HCT116 (cell line): ENCODE measurements around the gene EDN1. TPM values are rescaled to one million over a fixed set of nuclear protein-coding genes. Genes with fewer than 3 reads are reported as not detected.

ENCODE experiments used
- ATAC-seq: fragments of 200-7000 bp; cut with Tn5 transposase; 2 replicates; pipeline ENCODE4 v1.9.1; 2020; ENCODE audit warnings: mild to moderate bottlenecking, moderate library complexity
- BruUV-seq: library from RNA; stranded (reverse); fragments of 400-500 nt; replicated peaks from 2 replicates; lab custom pipeline; 2021; lab: Mats Ljungman, UMichigan
- CTCF ChIA-PET: fragments of 300-600 bp; sonication (Branson Sonifier 250); formaldehyde crosslinking; loops from one replicate; lab custom pipeline; 2021; ENCODE audit warnings: antibody characterized with exemption; lab: Charles Lee
- POLR2A ChIA-PET: fragments of 300-600, 350-600 bp; sonication (Branson Sonifier 250); formaldehyde crosslinking; loops from one replicate; lab custom pipeline; 2021; ENCODE audit warnings: antibody characterized with exemption; lab: Charles Lee
- RAD21 ChIA-PET, 2 experiments: fragments of 300-600 bp; sonication (Branson Sonifier 250); formaldehyde crosslinking; loops; one replicate each; lab custom pipeline; 2023; ENCODE audit warnings: low total read pairs in 2 of 2; ENCODE audit not compliant: uncharacterized antibody in 2 of 2, unreplicated experiment in 2 of 2, low non-redundant PET in 1 of 2; lab: Charles Lee
- DNase-seq: peaks from one replicate; pipeline ENCODE4 v3.0.0-alpha.2; 2010; ENCODE audit warnings: low read depth, low spot score
- H2AFZ ChIP-seq: fragments of 200-600 bp; shearing (Covaris generic), sonication (generic); 2 replicates; pipeline ENCODE4 v1.6.1; 2017; ENCODE audit warnings: low read depth, mixed run types, mixed read lengths, antibody characterized with exemption, low read length; ENCODE audit not compliant: poor library complexity, severe bottlenecking
- H3K27ac ChIP-seq: 2 replicates; pipeline ENCODE4 v1.5.1; 2012; ENCODE audit warnings: low read depth, low read length
- H3K27me3 ChIP-seq: fragments of 200-600 bp; sonication (generic); 2 replicates; pipeline ENCODE4 v1.6.1; 2016; ENCODE audit warnings: mixed run types, low read length, mixed read lengths; ENCODE audit not compliant: insufficient read depth
- H3K36me3 ChIP-seq, 2 experiments: fragments of 200-500 bp in 1 of 2; fragments of 200-600 bp in 1 of 2; sonication (Bioruptor generic) in 1 of 2; sonication (generic) in 1 of 2; 2 replicates each; pipeline versions ENCODE4 v1.5.1 to v1.6.1; 2014 to 2016; ENCODE audit warnings: low read length in 2 of 2, inconsistent platforms in 1 of 2, mixed read lengths in 1 of 2, mixed run types in 1 of 2; ENCODE audit not compliant: insufficient read depth in 2 of 2, control insufficient read depth in 1 of 2
- H3K4me1 ChIP-seq, 2 experiments: fragments of 200-600 bp in 1 of 2; sonication (generic) in 1 of 2; 2 replicates each; pipeline versions ENCODE4 v1.5.1 to v1.6.1; 2012 to 2017; ENCODE audit warnings: low read length in 2 of 2, inconsistent platforms in 1 of 2, mild to moderate bottlenecking in 1 of 2, mixed read lengths in 1 of 2, mixed run types in 1 of 2, moderate library complexity in 1 of 2; ENCODE audit not compliant: insufficient read depth in 2 of 2, control insufficient read depth in 1 of 2
- H3K4me2 ChIP-seq: fragments of 200-600 bp; sonication (generic); 2 replicates; pipeline ENCODE4 v1.6.1; 2017; ENCODE audit warnings: mixed run types, low read length, mixed read lengths
- H3K4me3 ChIP-seq, 2 experiments: fragments of 200-600 bp in 1 of 2; sonication (generic) in 1 of 2; replicated peaks in 1 of 2; 2 replicates each; pipeline ENCODE4 v1.5.1; 2011 to 2016; ENCODE audit warnings: low read length in 2 of 2, control low read depth in 1 of 2, low read depth in 1 of 2, mild to moderate bottlenecking in 1 of 2, mixed read lengths in 1 of 2, mixed run types in 1 of 2
- H3K79me2 ChIP-seq: fragments of 200-600 bp; sonication (generic); 2 replicates; pipeline ENCODE4 v1.6.1; 2017; ENCODE audit warnings: mild to moderate bottlenecking, mixed run types, low read length, moderate library complexity, mixed read lengths; ENCODE audit not compliant: insufficient read depth
- H3K9ac ChIP-seq: fragments of 200-600 bp; sonication (generic); 2 replicates; pipeline ENCODE4 v1.6.1; 2016; ENCODE audit warnings: low read length, mixed read lengths
- H3K9me2 ChIP-seq: fragments of 200-600 bp; sonication (generic), shearing (Covaris generic); 2 replicates; pipeline ENCODE4 v1.6.1; 2017; ENCODE audit warnings: mixed run types, mild to moderate bottlenecking, moderate library complexity; ENCODE audit not compliant: insufficient read depth
- H3K9me3 ChIP-seq, 2 experiments: fragments of 200-500 bp in 1 of 2; fragments of 200-600 bp in 1 of 2; sonication (Bioruptor generic) in 1 of 2; sonication (generic) in 1 of 2; 2 replicates each; pipeline ENCODE4 v1.6.1; 2014 to 2017; ENCODE audit warnings: low read length in 2 of 2, mixed read lengths in 2 of 2, inconsistent platforms in 1 of 2, low read depth in 1 of 2, mild to moderate bottlenecking in 1 of 2, mixed run types in 1 of 2, moderate library complexity in 1 of 2; ENCODE audit not compliant: control insufficient read depth in 1 of 2, insufficient read depth in 1 of 2
- H4K20me1 ChIP-seq: fragments of 200-600 bp; sonication (generic), shearing (Covaris generic); 2 replicates; pipeline ENCODE4 v1.6.1; 2017; ENCODE audit warnings: mixed run types, mild to moderate bottlenecking, moderate library complexity; ENCODE audit not compliant: insufficient read depth
- CBX3 ChIP-seq: IDR thresholded peaks from 2 replicates; pipeline ENCODE4 v1.6.1; 2012; ENCODE audit warnings: low read depth
- CEBPB ChIP-seq: IDR thresholded peaks from 2 replicates; pipeline ENCODE4 v1.6.1; 2012; ENCODE audit warnings: low read depth
- CTCF ChIP-seq, 3 experiments: fragments of 200-600 bp in 1 of 3; sonication (generic) in 1 of 3; IDR thresholded peaks in 2 of 3; conservative IDR thresholded peaks in 1 of 3; 2 replicates each; pipeline ENCODE4 v1.5.1; 2012 to 2017; ENCODE audit warnings: low read depth in 2 of 3, low read length in 2 of 3, antibody characterized with exemption in 1 of 3, borderline replicate concordance in 1 of 3, control low read depth in 1 of 3, mild to moderate bottlenecking in 1 of 3, mixed read lengths in 1 of 3, mixed run types in 1 of 3, moderate library complexity in 1 of 3; ENCODE audit not compliant: insufficient read depth in 1 of 3
- EGR1 ChIP-seq: IDR thresholded peaks from 2 replicates; pipeline ENCODE4 v1.6.1; 2012; ENCODE audit warnings: low read depth
- ELF1 ChIP-seq: IDR thresholded peaks from 2 replicates; pipeline ENCODE4 v1.6.1; 2012; ENCODE audit warnings: low read depth, borderline replicate concordance
- EZH2 ChIP-seq: fragments of 200-600 bp; sonication (generic); IDR thresholded peaks from 2 replicates; pipeline ENCODE4 v1.6.1; 2017; ENCODE audit warnings: antibody characterized with exemption, mixed run types
- EZH2phosphoT487 ChIP-seq: fragments of 200-600 bp; IDR thresholded peaks from 2 replicates; pipeline ENCODE4 v1.6.1; 2018; ENCODE audit warnings: antibody characterized with exemption, borderline replicate concordance
- FOSL1 ChIP-seq: IDR thresholded peaks from 2 replicates; pipeline ENCODE4 v1.6.1; 2012; ENCODE audit warnings: low read depth
- JUND ChIP-seq: IDR thresholded peaks from 2 replicates; pipeline ENCODE4 v1.6.1; 2012
- MAX ChIP-seq: IDR thresholded peaks from 2 replicates; pipeline ENCODE4 v1.6.1; 2012
- POLR2A ChIP-seq: IDR thresholded peaks from 2 replicates; pipeline ENCODE4 v1.7.0; 2011; ENCODE audit warnings: borderline replicate concordance; ENCODE audit not compliant: insufficient read depth, insufficient read length; ENCODE audit errors: extremely low read depth
- RAD21 ChIP-seq: IDR thresholded peaks from 2 replicates; pipeline ENCODE4 v1.6.1; 2012; ENCODE audit warnings: low read depth, mild to moderate bottlenecking
- SRF ChIP-seq: IDR thresholded peaks from 2 replicates; pipeline ENCODE4 v1.6.1; 2012; ENCODE audit warnings: low read depth
- TCF7L2 ChIP-seq: IDR thresholded peaks from 2 replicates; pipeline ENCODE4 v1.7.0; 2011; ENCODE audit warnings: borderline replicate concordance, inconsistent platforms; ENCODE audit not compliant: insufficient read depth, insufficient read length; ENCODE audit errors: extremely low read depth
- YY1 ChIP-seq: IDR thresholded peaks from 2 replicates; pipeline ENCODE4 v1.6.1; 2011; ENCODE audit warnings: low read length, low read depth, moderate library complexity, mild to moderate bottlenecking; ENCODE audit not compliant: insufficient replicate concordance; ENCODE audit errors: extremely low read depth
- ZBTB33 ChIP-seq: IDR thresholded peaks from 2 replicates; pipeline ENCODE4 v1.6.1; 2011; ENCODE audit warnings: mild to moderate bottlenecking, low read length, moderate library complexity; ENCODE audit not compliant: insufficient replicate concordance; ENCODE audit errors: extremely low read depth
- ZNF274 ChIP-seq: fragments of 200-500 bp; sonication (Bioruptor generic); IDR thresholded peaks from 2 replicates; pipeline ENCODE4 v1.6.1; 2014; ENCODE audit warnings: mild to moderate bottlenecking, low read depth, low read length, inconsistent platforms
- intact Hi-C: fragments of 100-400 bp; cut with micrococcal nuclease; formaldehyde crosslinking; loops from 2 replicates; pipeline ENCODE4 v1.10.0; 2022
- total RNA-seq: library from RNA; stranded (reverse); gene quantifications from one replicate; pipeline ENCODE4 v1.2.1, GENCODE V29; 2021; ENCODE audit not compliant: unreplicated experiment

Gene EDN1
- total RNA-seq, 1 experiment from 2014 or later = 0.22 TPM

- BruUV-seq = no TSS peak
Measured at GRCh38 chr6:12314751-12315150, 24.6 kb downstream of the EDN1 start.

More at GRCh38 chr6:12314751-12315150, 24.6 kb downstream of the EDN1 start:
- DNase-seq = no peak
- Histone ChIP-seq H3K27me3 (no peaks in the 10 kb centered on the region), H3K27ac (no peak overlapping the region), H3K4me2 (peak overlapping the region; percentile 61), H3K9me3 (peaks cover 4 to 8% of the 10 kb centered on the region in 2 experiments; a peak in 1 of 4 replicates), H4K20me1 (no peaks in the 10 kb centered on the region), H3K4me1 (peaks cover 0 to 26% of the 10 kb centered on the region in 2 experiments; a peak in 2 of 4 replicates), H3K9me2 (no peaks in the 10 kb centered on the region), H2AFZ (peak overlapping the region; percentile 86), H3K9ac (no peak overlapping the region), H3K79me2 (no peaks in the 10 kb centered on the region), H3K36me3 (0 out of 4 replicates have a peak, but pooled peaks cover 0 to 5% of the 10 kb centered on the region in 2 experiments), H3K4me3 (peak overlapping the region in 1 of 2 experiments; percentile 20; a peak in 1 of 4 replicates)
- no peak for ATAC-seq
- no peak for TF ChIP-seq EGR1
- no peak for TF ChIP-seq TCF7L2
- TF ChIP-seq MAX = no peak
- no peak for TF ChIP-seq POLR2A
- no peak for TF ChIP-seq FOSL1
- TF ChIP-seq JUND = no peak
- TF ChIP-seq CTCF (IDR thresholded peaks at IDR 0.05 in 2 of 3, conservative IDR thresholded peaks at IDR 0.05 in 1 of 3; ENCODE audit: borderline replicate concordance in 1 of 3, insufficient read depth in 1 of 3, low read depth in 2 of 3, low read length in 2 of 3) = no peak
- no peak for TF ChIP-seq CBX3
- TF ChIP-seq SRF = no peak
- no peak for TF ChIP-seq ZNF274
- no peak for TF ChIP-seq EZH2phosphoT487
- TF ChIP-seq YY1 = no peak
- TF ChIP-seq RAD21 = no peak
- TF ChIP-seq ZBTB33 = no peak
- no peak for TF ChIP-seq CEBPB
- no peak for TF ChIP-seq ELF1
- TF ChIP-seq EZH2 = no peak
- ChIA-PET POLR2A (interaction anchor here (1.0 kb wide), 1 partner anchor 17 kb away, joined by 3 read pairs; no protein-coding TSS in a partner anchor), RAD21 (no interaction called here), CTCF (interaction anchor here (0.7 to 2.0 kb wide), 2 partner anchors 10 to 26 kb away, joined by 3 to 6 read pairs; no protein-coding TSS in a partner anchor)
- intact Hi-C loops = no loop called here
